ENCODE measurements around the gene CD4.

Gene CD4

GRCh38 chr12:6840330-6840729 lies 51.0 kb downstream of the CD4 start:
- H3K36me3 ChIP-seq (ENCODE audit: control insufficient read depth, insufficient read depth, low read length): no peaks in the 10 kb centered on the region

GRCh38 chr12:6840761-6841515 lies 51.6 kb downstream of the CD4 start, which contains the start of gene GNB3:
Gene GNB3, plus strand, starts transcription at chr12:6840925. Its CDS starts 363 bp downstream, at chr12:6841288.
- no peak within 1 kb of the TSS for H3K4me3 ChIP-seq (ENCODE audit: low read depth, low read length)
- no peak within 1 kb of the TSS for H3K9ac ChIP-seq
- H2AFZ ChIP-seq: no peak within 1 kb of the TSS
- H3K79me2 ChIP-seq: peaks cover 2% of the 10 kb centered on the region
- no peaks in the 10 kb centered on the region for H3K27me3 ChIP-seq (ENCODE audit: control insufficient read depth, insufficient read depth, low read length)
- no peak within 1 kb of the TSS for H3K27ac ChIP-seq
- no peak within 1 kb of the TSS for H3K4me2 ChIP-seq (ENCODE audit: low read length)
- no peak for TF ChIP-seq CTCF (IDR thresholded peaks at IDR 0.05)
- no peaks in the 10 kb centered on the region for H3K36me3 ChIP-seq (ENCODE audit: control insufficient read depth, insufficient read depth, low read length)
- H3K9me3 ChIP-seq (ENCODE audit: control insufficient read depth, low read length): no peaks in the 10 kb centered on the region
- H3K4me1 ChIP-seq: no peaks in the 10 kb centered on the region

More at GRCh38 chr12:6840330-6840729, 51.0 kb downstream of the CD4 start:
- Histone ChIP-seq H3K9ac (no peak overlapping the region), H3K9me3 (ENCODE audit: control insufficient read depth, low read length) (no peaks in the 10 kb centered on the region), H3K4me3 (ENCODE audit: low read depth, low read length) (no peak overlapping the region), H2AFZ (no peak overlapping the region), H3K4me1 (no peaks in the 10 kb centered on the region), H3K4me2 (ENCODE audit: low read length) (no peak overlapping the region), H3K27me3 (ENCODE audit: control insufficient read depth, insufficient read depth, low read length) (no peaks in the 10 kb centered on the region), H3K27ac (no peak overlapping the region), H3K79me2 (peaks cover 2% of the 10 kb centered on the region)
- TF ChIP-seq CTCF (IDR thresholded peaks at IDR 0.05): no peak

GRCh38 chr12:6842075-6842474 lies 52.7 kb downstream of the CD4 start:
- no peak overlapping the region for H3K4me3 ChIP-seq (ENCODE audit: low read depth, low read length)
- H3K9me3 ChIP-seq (ENCODE audit: control insufficient read depth, low read length): no peaks in the 10 kb centered on the region
- H3K79me2 ChIP-seq: peaks cover 2% of the 10 kb centered on the region
- no peak for TF ChIP-seq CTCF (IDR thresholded peaks at IDR 0.05)
- H2AFZ ChIP-seq: no peak overlapping the region
- H3K36me3 ChIP-seq (ENCODE audit: control insufficient read depth, insufficient read depth, low read length): no peaks in the 10 kb centered on the region
- H3K4me1 ChIP-seq: no peaks in the 10 kb centered on the region
- no peak overlapping the region for H3K9ac ChIP-seq
- H3K27ac ChIP-seq: no peak overlapping the region
- H3K27me3 ChIP-seq (ENCODE audit: control insufficient read depth, insufficient read depth, low read length): no peaks in the 10 kb centered on the region
- H3K4me2 ChIP-seq (ENCODE audit: low read length): no peak overlapping the region

- H3K27ac ChIP-seq: no peak overlapping the region
- H3K36me3 ChIP-seq (ENCODE audit: control insufficient read depth, insufficient read depth, low read length): no peaks in the 10 kb centered on the region
- no peak overlapping the region for H3K4me3 ChIP-seq (ENCODE audit: low read depth, low read length)
- H3K9ac ChIP-seq: no peak overlapping the region
- no peaks in the 10 kb centered on the region for H3K4me1 ChIP-seq
- H2AFZ ChIP-seq: no peak overlapping the region
- H3K79me2 ChIP-seq: peaks cover 2% of the 10 kb centered on the region
- TF ChIP-seq CTCF (IDR thresholded peaks at IDR 0.05): no peak
- H3K27me3 ChIP-seq (ENCODE audit: control insufficient read depth, insufficient read depth, low read length): no peaks in the 10 kb centered on the region
- no peaks in the 10 kb centered on the region for H3K9me3 ChIP-seq (ENCODE audit: control insufficient read depth, low read length)
- H3K4me2 ChIP-seq (ENCODE audit: low read length): no peak overlapping the region
These were observed 54.0 kb downstream of the CD4 start for GRCh38 chr12:6843118-6843902.

Measured in parathyroid adenoma (tissue), 2 donors.